ENCODE measurements around the gene SEL1L3. TPM values are rescaled to one million over a fixed set of nuclear protein-coding genes. Genes with fewer than 3 reads are reported as not detected.

SEL1L3 gene
- total RNA-seq: 64.1 and 76.3 TPM in 2 replicates

GRCh38 chr4:25862411-25863346, at the start of gene SEL1L3:
TSS of gene SEL1L3 (minus strand) at chr4:25862988. CDS start at chr4:25862836, 152 bp downstream.

Other genes with a start within 250 kb of the SEL1L3 start
- gene SLC34A2, start 207.1 kb downstream of the SEL1L3 start, total RNA-seq: 0.16 TPM in 1 of 2 replicates, not detected in the other
- 30.7 and 31.6 TPM in 2 replicates for gene SMIM20, start 51.2 kb upstream of the SEL1L3 start, total RNA-seq